Fibroblast of skin of abdomen (primary cell): ENCODE results near the gene SAMD8.
"Not testable (repeated sequence)": the region's sequence is repeated elsewhere in the genome, so short reads cannot be mapped to it uniquely, and the experiment has no call there.

Experiments
- DNase-seq: peaks from one replicate; pipeline ENCODE4 v3.0.0-alpha.2; 2013

Gene SAMD8

GRCh38 chr10:75197066-75197465, 85.6 kb downstream of the SAMD8 start:
- no peak for DNase-seq

DNA sequence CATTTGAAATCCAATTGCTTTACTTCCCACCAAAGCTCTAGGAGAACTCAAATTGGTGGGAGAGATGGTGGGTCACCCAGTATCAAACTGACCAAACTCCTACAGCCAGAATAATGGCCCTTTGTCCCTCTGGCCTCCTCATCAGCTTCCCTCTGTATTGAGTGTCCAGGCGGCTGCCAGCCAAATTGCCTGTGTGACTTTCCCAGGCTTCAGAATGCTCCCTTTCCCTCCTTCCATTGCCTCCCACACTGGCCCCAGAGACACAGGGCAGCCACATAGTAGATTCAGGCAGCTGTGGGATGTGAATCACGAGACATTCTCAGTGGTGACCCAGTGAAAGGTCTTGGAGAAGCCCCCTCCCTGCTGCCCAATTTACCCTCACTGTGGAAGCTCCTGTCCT, 86.5 kb downstream of the SAMD8 start:
- DNase-seq, result no peak

- DNase-seq, result not testable (repeated sequence)
Observed at GRCh38 chr10:75199949-75200348, 88.5 kb downstream of the SAMD8 start.

- DNase-seq, result no peak
Observed at GRCh38 chr10:75201793-75202307, 90.4 kb downstream of the SAMD8 start.

GRCh38 chr10:75202321-75203045, 91.0 kb downstream of the SAMD8 start:
- peak; percentile 68 for DNase-seq

DNA sequence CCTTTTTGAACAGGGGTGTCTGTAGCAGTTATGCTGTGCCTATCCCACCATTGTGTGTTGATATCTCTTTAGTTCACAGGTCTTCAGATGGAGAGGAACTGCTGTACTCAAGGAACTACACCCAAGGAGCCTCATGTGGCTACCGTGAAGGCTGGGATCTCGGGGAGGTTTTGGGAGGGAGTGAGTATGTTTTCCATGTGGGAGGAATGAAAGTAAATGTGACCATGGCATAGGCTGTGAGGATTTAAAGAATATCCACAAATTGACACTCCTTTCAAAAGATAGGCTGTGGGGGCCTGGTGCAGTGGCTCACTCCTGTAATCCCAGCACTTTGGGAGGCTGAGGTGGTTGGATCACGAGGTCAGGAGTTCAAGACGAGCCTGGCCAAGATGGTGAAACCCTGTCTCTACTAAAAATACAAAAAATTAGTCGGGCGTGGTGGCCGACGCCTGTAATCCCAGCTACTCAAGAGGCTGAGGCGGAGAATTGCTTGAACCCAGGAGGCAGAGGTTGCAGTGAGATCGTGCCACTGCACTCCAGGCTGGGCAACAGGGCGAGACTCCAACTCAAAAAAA, 91.7 kb downstream of the SAMD8 start:
- DNase-seq, result not testable (repeated sequence)

DNA sequence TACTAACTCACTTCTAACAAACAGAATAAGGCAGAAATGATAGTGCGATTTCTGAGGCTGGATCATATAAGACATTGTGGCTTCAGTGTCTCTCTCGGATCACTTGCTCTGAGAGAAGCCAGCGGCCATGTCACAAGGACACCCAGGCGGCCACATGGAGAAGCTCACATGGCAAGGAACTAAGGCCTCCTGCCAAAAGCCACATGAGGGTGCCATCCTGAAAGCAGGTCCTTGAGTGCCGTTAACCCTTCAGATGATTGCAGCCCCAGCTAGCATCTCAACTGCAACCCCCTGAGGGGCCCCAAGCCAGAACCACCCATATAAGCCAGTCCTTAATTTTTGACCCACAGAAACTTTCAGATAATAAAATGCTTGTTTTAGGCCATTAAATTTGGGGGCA, 92.3 kb downstream of the SAMD8 start:
- DNase-seq, result no peak

GRCh38 chr10:75205908-75206307, 94.5 kb downstream of the SAMD8 start:
- DNase-seq, result no peak

GRCh38 chr10:75206638-75207037, 95.2 kb downstream of the SAMD8 start:
- not testable (repeated sequence) for DNase-seq

- no peak for DNase-seq
Observed at GRCh38 chr10:75207079-75207856, 95.8 kb downstream of the SAMD8 start.

- DNase-seq, result no peak
Observed at GRCh38 chr10:75207857-75208144, 96.3 kb downstream of the SAMD8 start.

GRCh38 chr10:75208181-75208580, 96.7 kb downstream of the SAMD8 start:
- peak; percentile 75 for DNase-seq

DNA sequence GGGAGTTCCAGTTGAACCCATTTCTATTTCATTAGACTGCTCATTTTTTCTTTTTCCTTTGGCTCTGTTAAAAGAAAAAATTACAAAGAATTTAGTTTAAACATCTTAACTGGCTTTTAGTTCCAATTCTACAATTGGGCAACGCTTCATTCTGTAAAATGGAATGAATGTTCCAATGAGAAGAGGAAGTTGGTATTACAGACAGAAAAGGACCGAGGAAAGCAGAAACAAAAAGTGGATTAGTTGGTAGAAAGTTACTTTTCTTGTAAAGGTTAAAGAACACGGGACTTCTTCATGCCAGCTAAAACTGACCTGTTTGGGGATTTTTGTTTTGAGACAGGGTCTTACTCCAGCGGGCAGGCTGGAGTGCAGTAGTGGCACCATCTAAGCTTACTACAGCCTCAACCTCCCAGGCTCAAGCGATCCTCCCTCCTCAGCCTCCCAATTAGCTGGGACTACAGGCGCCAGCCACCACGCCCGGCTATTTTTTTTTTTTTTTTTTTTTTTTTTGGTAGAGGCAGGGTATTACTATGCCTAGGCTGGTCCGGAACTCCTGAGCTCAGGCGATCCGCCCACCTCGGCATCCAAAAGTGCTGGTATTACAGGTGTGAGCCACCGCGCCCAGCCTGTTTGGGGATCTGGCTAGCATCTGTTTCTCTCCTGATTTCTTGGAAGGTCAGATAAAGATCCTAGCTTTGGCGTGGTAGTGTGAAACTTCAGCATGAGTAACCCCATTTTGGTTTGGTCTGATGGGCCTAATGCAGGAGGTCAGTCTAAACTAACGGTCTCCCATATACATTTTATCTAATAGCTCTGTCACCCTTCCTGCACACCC, 97.8 kb downstream of the SAMD8 start:
- no peak for DNase-seq

GRCh38 chr10:75209921-75210281, 98.4 kb downstream of the SAMD8 start:
- DNase-seq, result peak; percentile 78

GRCh38 chr10:75210282-75211006, 99.0 kb downstream of the SAMD8 start, which contains the start of gene VDAC2:
VDAC2 (plus strand) TSS chr10:75210796; CDS start chr10:75211159, 363 bp downstream.
- DNase-seq, result peak; percentile 90

DNA sequence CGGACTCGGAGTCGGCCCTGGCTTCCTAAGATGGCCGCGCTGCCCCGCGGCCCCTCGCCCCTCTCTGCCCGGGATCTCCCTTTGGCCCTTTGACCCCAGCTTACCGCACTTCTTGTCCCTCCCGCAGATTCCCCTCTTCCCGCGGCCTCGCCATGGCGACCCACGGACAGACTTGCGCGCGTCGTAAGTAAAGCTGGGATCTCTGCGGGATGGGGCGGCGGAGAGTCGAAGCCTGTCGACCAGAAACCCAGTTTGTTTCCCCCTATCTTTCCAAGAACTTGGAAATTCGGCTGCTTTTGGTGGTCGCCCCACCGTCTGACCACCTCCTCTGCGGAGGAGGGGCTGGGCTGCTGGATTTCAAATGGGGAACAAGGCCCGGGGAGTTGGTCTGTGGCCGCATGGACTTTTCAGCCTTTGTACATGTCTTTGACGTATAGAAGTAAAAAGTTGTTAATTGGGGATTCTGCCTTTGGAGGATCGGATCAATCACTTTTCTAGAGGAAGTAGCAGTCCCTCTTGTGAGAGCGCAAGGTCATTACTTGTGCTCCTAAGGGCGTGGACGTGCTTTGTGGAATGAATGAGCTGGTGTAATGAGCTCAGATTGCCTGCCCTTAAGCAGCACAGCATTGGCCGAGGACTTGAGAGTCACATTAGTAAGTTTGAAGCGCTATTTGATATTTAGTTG, 99.7 kb downstream of the SAMD8 start:
- DNase-seq, result peak; percentile 45

GRCh38 chr10:75212343-75212742, 100.9 kb downstream of the SAMD8 start:
- no peak for DNase-seq

- no peak for DNase-seq
Observed at GRCh38 chr10:75220274-75220673, 108.8 kb downstream of the SAMD8 start.

GRCh38 chr10:75221492-75221891, 110.0 kb downstream of the SAMD8 start:
- not testable (repeated sequence) for DNase-seq

GRCh38 chr10:75223507-75223906, 112.1 kb downstream of the SAMD8 start:
- DNase-seq, result no peak

GRCh38 chr10:75226095-75226494, 114.6 kb downstream of the SAMD8 start:
- no peak for DNase-seq
